PFSK-1 (cell line): Measurements from ENCODE around the gene FNIP2.

Experiments used
- FOXP2 ChIP-seq: optimal IDR thresholded peaks from 2 replicates; pipeline ENCODE3; 2011; ENCODE audit warnings: borderline replicate concordance, control low read depth, inconsistent platforms; ENCODE audit not compliant: insufficient read depth; ENCODE audit errors: extremely low read length, extremely low read depth
- POLR2AphosphoS5 ChIP-seq: IDR thresholded peaks from 2 replicates; pipeline ENCODE4 v1.6.1; 2012; ENCODE audit warnings: low read depth, mild to moderate bottlenecking, control low read depth, low read length, moderate library complexity
- REST ChIP-seq, 2 experiments: IDR thresholded peaks; 2 replicates each; pipeline versions ENCODE4 v1.6.1 to v1.8.0; 2011 to 2012; ENCODE audit warnings: low read depth in 2 of 2, low read length in 2 of 2, control low read depth in 1 of 2, inconsistent platforms in 1 of 2, mild to moderate bottlenecking in 1 of 2, moderate library complexity in 1 of 2; ENCODE audit not compliant: insufficient read depth in 1 of 2
- SIN3A ChIP-seq: IDR thresholded peaks from 2 replicates; pipeline ENCODE4 v1.6.1; 2012; ENCODE audit warnings: mild to moderate bottlenecking, low read length, moderate library complexity, borderline replicate concordance; ENCODE audit not compliant: insufficient read depth
- TAF1 ChIP-seq: IDR thresholded peaks from 2 replicates; pipeline ENCODE4 v1.6.1; 2012; ENCODE audit warnings: low read length, control low read depth, borderline replicate concordance; ENCODE audit not compliant: insufficient read depth

FNIP2 gene

DNA sequence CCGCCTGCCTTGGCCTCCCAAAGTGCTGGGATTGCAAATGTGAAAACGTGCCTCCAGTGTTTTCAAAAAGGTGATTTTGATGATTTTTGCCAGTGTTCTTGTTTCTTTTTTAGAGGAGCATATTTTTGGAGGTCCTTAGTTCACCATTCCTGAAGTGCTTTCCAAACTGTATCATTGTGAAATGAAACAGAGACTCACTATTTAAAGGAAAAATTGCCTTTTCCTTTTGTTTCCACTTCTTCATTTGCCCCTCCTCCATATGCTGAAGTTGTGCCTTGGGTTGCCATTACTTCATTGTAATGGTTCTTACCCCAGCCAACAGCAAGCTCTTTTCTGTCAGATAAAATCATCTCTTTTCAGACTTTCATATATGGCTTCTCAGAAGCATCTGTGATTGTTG, 164.4 kb downstream of the FNIP2 start:
- TF ChIP-seq REST (IDR thresholded peaks at IDR 0.05; ENCODE audit: insufficient read depth in 1 of 2, low read depth in 2 of 2, low read length in 2 of 2) = no peak
- TF ChIP-seq FOXP2 = no peak
- TF ChIP-seq TAF1 = no peak
- no peak for TF ChIP-seq SIN3A

DNA sequence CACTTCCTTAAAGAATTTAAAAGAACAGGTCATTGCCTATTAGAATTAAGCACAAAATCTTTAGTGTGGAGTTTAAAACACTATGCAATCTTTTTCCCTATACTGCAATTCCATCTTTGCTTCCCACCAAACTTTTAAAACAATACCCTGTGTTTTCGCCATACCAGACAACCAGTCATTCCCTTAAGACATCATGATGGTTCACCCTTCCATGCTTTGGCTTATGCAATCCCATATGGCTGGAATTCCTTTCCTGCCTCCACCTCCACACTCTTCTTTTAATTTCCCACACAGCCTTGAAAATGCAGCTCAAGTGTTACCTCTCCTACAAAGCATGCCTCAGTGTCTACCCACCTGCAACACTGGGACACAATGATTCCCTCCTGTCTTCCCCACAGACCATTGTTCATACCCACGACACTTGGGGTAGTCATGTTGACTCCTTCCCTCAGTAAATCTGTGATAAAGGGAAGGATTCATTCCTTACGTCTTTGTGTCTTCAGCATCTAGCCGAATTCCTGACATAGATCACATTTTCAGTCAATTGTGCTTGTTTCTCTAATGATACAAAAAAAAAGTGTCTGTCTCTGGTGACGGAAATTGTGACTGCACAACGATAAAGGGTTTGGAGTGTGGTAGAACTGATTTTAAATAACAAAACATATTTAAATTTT, 166.3 kb downstream of the FNIP2 start:
- TF ChIP-seq FOXP2 (no peak), REST (IDR thresholded peaks at IDR 0.05; ENCODE audit: insufficient read depth in 1 of 2, low read depth in 2 of 2, low read length in 2 of 2) (no peak), POLR2AphosphoS5 (no peak), SIN3A (no peak), TAF1 (no peak)

- TF ChIP-seq TAF1 (no peak), SIN3A (no peak), POLR2AphosphoS5 (no peak), FOXP2 (no peak), REST (IDR thresholded peaks at IDR 0.05; ENCODE audit: insufficient read depth in 1 of 2, low read depth in 2 of 2, low read length in 2 of 2) (no peak)
These were observed 167.4 kb downstream of the FNIP2 start for GRCh38 chr4:158936238-158936637.

- no peak for TF ChIP-seq SIN3A
- TF ChIP-seq TAF1 = no peak
- TF ChIP-seq REST (IDR thresholded peaks at IDR 0.05; ENCODE audit: insufficient read depth in 1 of 2, low read depth in 2 of 2, low read length in 2 of 2) = no peak
- no peak for TF ChIP-seq FOXP2
- no peak for TF ChIP-seq POLR2AphosphoS5
These were observed 169.6 kb downstream of the FNIP2 start for GRCh38 chr4:158938220-158939044.
